ENCODE results near the gene CD300LG. TPM values are rescaled to one million over a fixed set of nuclear protein-coding genes. Genes with fewer than 3 reads are reported as not detected.
A peak's percentile ranks its signal among the peaks of the same experiment; 100 is the strongest.
"Not testable (repeated sequence)": the region's sequence is repeated elsewhere in the genome, so short reads cannot be mapped to it uniquely, and the experiment has no call there.

The CD300LG gene
- polyA plus RNA-seq, 2 of the 4 experiments (the other 2 are of a cell fraction): not detected

GRCh38 chr17:43868226-43868994, 21.4 kb downstream of the CD300LG start:
- Histone ChIP-seq H3K4me3 (no peak overlapping the region), H3K9me3 (no peaks in the 10 kb centered on the region), H3K4me2 (no peak overlapping the region), H3K27ac (no peak overlapping the region), H3K4me1 (peaks cover 6% of the 10 kb centered on the region; the same call in 2 of the 3 replicates)
- WGBS (ENCODE audit: missing lambda C conversion rate): 68% methylated on average over 10 of the region's 10 CpGs
- DNase-seq (ENCODE audit: low read depth in 1 of 2, low spot score in 1 of 2) (no peak), ATAC-seq (no peak), FAIRE-seq (no peak)
- TF ChIP-seq HEYL (CRISPR knock-in tag; IDR thresholded peaks at IDR 0.05): no peak
- TF ChIP-seq POLR2A (IDR thresholded peaks at IDR 0.05; ENCODE audit: low read length): no peak
- no peak for TF ChIP-seq EHMT2 (IDR thresholded peaks at IDR 0.05; ENCODE audit: low read depth)
- TF ChIP-seq ZFP36 (IDR thresholded peaks at IDR 0.05; ENCODE audit: borderline replicate concordance, partially characterized antibody): no peak
- TF ChIP-seq FOSB (CRISPR knock-in tag; IDR thresholded peaks at IDR 0.05): no peak
- TF ChIP-seq EP300 (IDR thresholded peaks at IDR 0.05): no peak
- TF ChIP-seq ZSCAN20 (CRISPR knock-in tag; IDR thresholded peaks at IDR 0.05): no peak
- CTCF ChIA-PET: interaction anchor here (0.6 to 4.1 kb wide), 8 partner anchors 9 to 109 kb away, joined by 3 to 53 read pairs (median 4); no protein-coding TSS in a partner anchor
- POLR2A ChIA-PET: no interaction called here

- CTCF ChIA-PET: interaction anchor here (0.7 to 4.1 kb wide), 7 partner anchors 9 to 141 kb away, joined by 3 to 53 read pairs (median 4); no protein-coding TSS in a partner anchor
- DNase-seq (ENCODE audit: low read depth in 1 of 2, low spot score in 1 of 2); ATAC-seq; H3K4me3 ChIP-seq; H3K27ac ChIP-seq; H3K4me2 ChIP-seq; H3K9me3 ChIP-seq; FAIRE-seq; POLR2A ChIA-PET; H3K4me1 ChIP-seq: not testable (repeated sequence)
- peak; percentile 22 for TF ChIP-seq MAFK (IDR thresholded peaks at IDR 0.05; ENCODE audit: partially characterized antibody)
- WGBS (ENCODE audit: missing lambda C conversion rate): 42% methylated on average over 6 of the region's 6 CpGs
Measured at GRCh38 chr17:43869031-43869430, 22.1 kb downstream of the CD300LG start.

GRCh38 chr17:43871946-43872690, 25.1 kb downstream of the CD300LG start:
- H3K4me1 ChIP-seq: peaks cover 6% of the 10 kb centered on the region; the same call in 2 of the 3 replicates
- CTCF ChIA-PET: interaction anchor here (1.3 to 1.8 kb wide), 3 partner anchors 31 to 169 kb away, joined by 3 to 5 read pairs (median 4); no protein-coding TSS in a partner anchor
- H3K4me2 ChIP-seq: peak overlapping the region; percentile 34; the same call in 2 of the 3 replicates
- no peak for ATAC-seq
- TF ChIP-seq HMGXB4 (CRISPR knock-in tag; IDR thresholded peaks at IDR 0.05; ENCODE audit: borderline replicate concordance): no peak
- no peak for TF ChIP-seq CEBPB (IDR thresholded peaks at IDR 0.05)
- no peak for TF ChIP-seq SREBF2 (IDR thresholded peaks at IDR 0.05)
- no peak for TF ChIP-seq MAFK (IDR thresholded peaks at IDR 0.05; ENCODE audit: partially characterized antibody)
- TF ChIP-seq HOXB5 (CRISPR knock-in tag; IDR thresholded peaks at IDR 0.05): no peak
- TF ChIP-seq ZC3H11A (IDR thresholded peaks at IDR 0.05): no peak
- TF ChIP-seq CBX8 (IDR thresholded peaks at IDR 0.05): no peak
- TF ChIP-seq ZNF302 (CRISPR knock-in tag; IDR thresholded peaks at IDR 0.05): no peak
- no peak for TF ChIP-seq ZSCAN20 (CRISPR knock-in tag; IDR thresholded peaks at IDR 0.05)
- no peak for TF ChIP-seq RNF2 (IDR thresholded peaks at IDR 0.05; ENCODE audit: borderline replicate concordance, low read depth)
- TF ChIP-seq BHLHE40 (IDR thresholded peaks at IDR 0.05; ENCODE audit: low read depth, low read length): no peak
- TF ChIP-seq RCOR1 (IDR thresholded peaks at IDR 0.05; ENCODE audit: low read depth, low read length): no peak
- FAIRE-seq: no peak
- DNase-seq (ENCODE audit: low read depth in 1 of 2, low spot score in 1 of 2): no peak
- no peak overlapping the region for H3K27ac ChIP-seq
- H3K4me3 ChIP-seq: no peak overlapping the region
- WGBS (ENCODE audit: missing lambda C conversion rate): 63% methylated on average over 14 of the region's 14 CpGs
- H3K9me3 ChIP-seq: no peaks in the 10 kb centered on the region
- POLR2A ChIA-PET: no interaction called here
